MM.1S (cell line): ENCODE measurements around the gene MTSS2.

Experiments
- EZH2 ChIP-seq: fragments of 300-600 bp; sonication (generic); optimal IDR thresholded peaks from 2 replicates; pipeline ENCODE3; 2017; ENCODE audit warnings: low read depth, mild to moderate bottlenecking, antibody characterized with exemption, low read length, mixed read lengths
- EZH2phosphoT487 ChIP-seq: fragments of 300-600 bp; sonication (generic); IDR thresholded peaks from 2 replicates; pipeline ENCODE4 v1.6.1; 2018; ENCODE audit warnings: antibody characterized with exemption, low read length
- TF ChIP-seq, protein P1 (sequence below): fragments of 300-600 bp; sonication (generic); IDR thresholded peaks from 2 replicates; pipeline ENCODE4 v1.5.1; 2016; ENCODE audit warnings: antibody characterized with exemption, low read length, mixed read lengths

DNA sequence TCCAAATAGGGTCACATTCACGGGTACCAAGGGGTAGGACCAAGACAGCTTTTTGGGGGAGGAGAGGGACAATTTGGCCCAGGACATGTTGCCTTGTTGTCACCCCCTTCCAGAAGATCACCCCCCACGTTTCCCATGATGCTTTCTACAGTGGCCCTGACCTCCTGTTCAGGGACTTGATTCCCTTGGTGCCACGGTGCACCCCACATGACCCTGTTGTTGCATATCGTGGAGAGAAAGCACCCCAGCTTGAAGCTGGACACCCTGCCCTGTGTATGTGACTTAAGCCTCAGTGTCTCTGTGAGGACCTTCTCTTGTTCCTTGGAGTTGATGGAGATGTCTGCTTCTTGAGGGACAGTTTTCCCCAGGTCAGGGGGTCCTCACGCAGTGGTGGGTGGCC lies 26.9 kb downstream of the MTSS2 start:
- TF ChIP-seq EZH2 (no peak), EZH2phosphoT487 (no peak)
- TF ChIP-seq, protein P1, sequence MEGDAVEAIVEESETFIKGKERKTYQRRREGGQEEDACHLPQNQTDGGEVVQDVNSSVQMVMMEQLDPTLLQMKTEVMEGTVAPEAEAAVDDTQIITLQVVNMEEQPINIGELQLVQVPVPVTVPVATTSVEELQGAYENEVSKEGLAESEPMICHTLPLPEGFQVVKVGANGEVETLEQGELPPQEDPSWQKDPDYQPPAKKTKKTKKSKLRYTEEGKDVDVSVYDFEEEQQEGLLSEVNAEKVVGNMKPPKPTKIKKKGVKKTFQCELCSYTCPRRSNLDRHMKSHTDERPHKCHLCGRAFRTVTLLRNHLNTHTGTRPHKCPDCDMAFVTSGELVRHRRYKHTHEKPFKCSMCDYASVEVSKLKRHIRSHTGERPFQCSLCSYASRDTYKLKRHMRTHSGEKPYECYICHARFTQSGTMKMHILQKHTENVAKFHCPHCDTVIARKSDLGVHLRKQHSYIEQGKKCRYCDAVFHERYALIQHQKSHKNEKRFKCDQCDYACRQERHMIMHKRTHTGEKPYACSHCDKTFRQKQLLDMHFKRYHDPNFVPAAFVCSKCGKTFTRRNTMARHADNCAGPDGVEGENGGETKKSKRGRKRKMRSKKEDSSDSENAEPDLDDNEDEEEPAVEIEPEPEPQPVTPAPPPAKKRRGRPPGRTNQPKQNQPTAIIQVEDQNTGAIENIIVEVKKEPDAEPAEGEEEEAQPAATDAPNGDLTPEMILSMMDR = no peak
